ENCODE results near the gene GPR152.

DNA sequence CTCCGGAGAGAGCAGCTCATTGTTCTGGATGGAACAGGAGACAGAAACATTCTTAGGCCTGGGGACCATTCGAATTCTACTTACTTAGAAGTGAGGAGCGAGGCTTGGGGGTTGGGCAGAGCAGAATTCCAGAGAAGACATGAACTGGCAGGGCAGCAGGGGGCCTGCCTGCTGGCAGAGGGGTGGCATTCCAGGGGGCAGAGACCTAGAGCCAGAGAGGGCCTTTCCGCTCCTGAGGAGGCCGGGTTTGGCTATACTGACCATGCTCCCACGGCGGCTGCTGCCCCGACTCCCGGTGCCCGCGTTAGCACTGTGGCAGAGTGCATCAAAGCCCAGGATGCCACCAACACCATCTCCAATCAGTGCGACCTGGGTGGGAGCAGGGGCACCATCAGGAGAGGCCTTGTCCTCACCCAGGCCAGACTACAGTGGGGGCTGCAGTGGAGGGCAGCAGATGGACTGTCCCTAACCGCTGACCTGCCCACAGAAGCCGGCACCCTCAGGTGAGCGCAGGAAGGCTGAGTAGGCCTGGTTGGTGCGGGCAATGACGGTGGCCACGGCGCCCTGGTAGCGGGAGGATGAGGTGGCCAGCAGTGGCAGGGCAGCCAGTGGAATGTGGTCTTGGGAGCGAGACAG is 45.2 kb upstream of the GPR152 start:
- TF ChIP-seq, protein P1, sequence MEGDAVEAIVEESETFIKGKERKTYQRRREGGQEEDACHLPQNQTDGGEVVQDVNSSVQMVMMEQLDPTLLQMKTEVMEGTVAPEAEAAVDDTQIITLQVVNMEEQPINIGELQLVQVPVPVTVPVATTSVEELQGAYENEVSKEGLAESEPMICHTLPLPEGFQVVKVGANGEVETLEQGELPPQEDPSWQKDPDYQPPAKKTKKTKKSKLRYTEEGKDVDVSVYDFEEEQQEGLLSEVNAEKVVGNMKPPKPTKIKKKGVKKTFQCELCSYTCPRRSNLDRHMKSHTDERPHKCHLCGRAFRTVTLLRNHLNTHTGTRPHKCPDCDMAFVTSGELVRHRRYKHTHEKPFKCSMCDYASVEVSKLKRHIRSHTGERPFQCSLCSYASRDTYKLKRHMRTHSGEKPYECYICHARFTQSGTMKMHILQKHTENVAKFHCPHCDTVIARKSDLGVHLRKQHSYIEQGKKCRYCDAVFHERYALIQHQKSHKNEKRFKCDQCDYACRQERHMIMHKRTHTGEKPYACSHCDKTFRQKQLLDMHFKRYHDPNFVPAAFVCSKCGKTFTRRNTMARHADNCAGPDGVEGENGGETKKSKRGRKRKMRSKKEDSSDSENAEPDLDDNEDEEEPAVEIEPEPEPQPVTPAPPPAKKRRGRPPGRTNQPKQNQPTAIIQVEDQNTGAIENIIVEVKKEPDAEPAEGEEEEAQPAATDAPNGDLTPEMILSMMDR (IDR thresholded peaks at IDR 0.05) = no peak
- TF ChIP-seq POLR2A (IDR thresholded peaks at IDR 0.05) = no peak
